GM18873 (cell line): Measurements from ENCODE around the gene DUSP12.
"Not testable (repeated sequence)": the region's sequence is repeated elsewhere in the genome, so short reads cannot be mapped to it uniquely, and the experiment has no call there.

Experiments used
- ATAC-seq: cut with Tn5 transposase; IDR thresholded peaks from one replicate; pipeline ENCODE4 v1.9.1; 2021; ENCODE audit warnings: mild to moderate bottlenecking, moderate library complexity, moderate number of reproducible peaks; ENCODE audit not compliant: unreplicated experiment, low FRiP score

Gene DUSP12

DNA sequence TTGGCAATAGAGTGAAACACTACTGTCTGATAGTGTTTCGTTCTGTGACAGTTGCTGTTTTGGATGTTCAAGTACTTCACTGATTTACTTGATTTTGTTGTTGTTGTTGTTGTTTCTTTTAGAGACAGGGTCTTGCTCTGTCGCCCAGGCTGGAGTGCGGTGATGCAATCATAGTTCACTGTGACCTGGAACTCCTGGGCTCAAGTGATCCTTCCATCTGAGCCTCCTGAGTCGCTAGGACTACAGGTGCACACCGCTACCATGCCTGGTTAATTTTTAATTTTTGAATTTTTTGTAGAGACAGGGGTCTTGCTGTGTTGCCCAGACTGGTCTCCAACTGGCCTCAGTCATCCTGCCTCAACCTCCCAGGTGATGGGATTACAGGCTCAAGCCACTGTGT is 18.9 kb downstream of the DUSP12 start:
- ATAC-seq: no peak

GRCh38 chr1:161768986-161769672 is 19.5 kb downstream of the DUSP12 start:
- no peak for ATAC-seq

GRCh38 chr1:161769673-161770045 is 20.1 kb downstream of the DUSP12 start:
- ATAC-seq: not testable (repeated sequence)

- no peak for ATAC-seq
Measured at GRCh38 chr1:161770250-161770649, 20.7 kb downstream of the DUSP12 start.

- ATAC-seq: no peak
Measured at GRCh38 chr1:161771161-161771560, 21.6 kb downstream of the DUSP12 start.

- no peak for ATAC-seq
Measured at GRCh38 chr1:161771973-161772372, 22.4 kb downstream of the DUSP12 start.

GRCh38 chr1:161772397-161772796 is 22.8 kb downstream of the DUSP12 start:
- ATAC-seq: no peak

GRCh38 chr1:161773791-161774190 is 24.2 kb downstream of the DUSP12 start:
- ATAC-seq: no peak

GRCh38 chr1:161777261-161777660 is 27.7 kb downstream of the DUSP12 start:
- ATAC-seq: no peak

DNA sequence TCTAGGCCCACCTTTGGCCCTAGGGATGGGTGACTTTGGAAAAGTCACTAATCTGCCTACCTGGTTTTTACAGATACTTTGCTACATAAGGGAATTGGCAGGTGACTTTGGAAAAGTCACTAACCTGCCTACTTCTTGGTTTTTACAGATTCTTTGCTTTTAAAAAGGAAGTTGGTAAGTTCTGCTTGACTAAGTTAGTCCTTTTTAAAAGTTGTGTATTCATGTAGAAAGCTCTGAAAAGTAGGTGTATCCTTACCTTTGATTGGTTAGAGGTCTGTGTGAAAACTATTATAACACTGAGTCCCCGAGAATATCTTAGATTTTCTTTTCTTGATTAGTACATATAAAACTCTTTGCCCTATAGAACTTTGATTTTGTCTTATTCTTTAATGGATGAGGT is 28.9 kb downstream of the DUSP12 start:
- ATAC-seq: no peak

DNA sequence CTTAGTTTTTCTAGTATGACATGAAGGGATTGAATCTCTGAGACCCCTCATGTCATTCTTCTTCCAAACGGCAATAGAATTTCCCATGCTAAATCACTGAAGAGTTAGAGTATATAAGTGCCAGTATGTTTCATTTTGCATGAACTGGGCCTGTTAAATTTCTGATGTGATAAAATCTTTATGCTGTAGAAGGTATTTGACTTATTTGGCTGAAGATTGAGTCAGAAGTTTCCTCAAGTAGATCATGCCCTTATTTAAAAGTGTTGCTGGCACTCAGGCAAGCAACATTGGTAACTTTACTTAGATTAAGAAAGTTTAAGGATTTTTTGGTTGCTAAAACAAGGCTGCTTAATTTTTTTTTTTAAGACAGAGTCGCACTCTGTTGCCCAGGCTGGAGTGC is 29.8 kb downstream of the DUSP12 start:
- ATAC-seq: no peak

- no peak for ATAC-seq
Measured at GRCh38 chr1:161781995-161782394, 32.4 kb downstream of the DUSP12 start.

DNA sequence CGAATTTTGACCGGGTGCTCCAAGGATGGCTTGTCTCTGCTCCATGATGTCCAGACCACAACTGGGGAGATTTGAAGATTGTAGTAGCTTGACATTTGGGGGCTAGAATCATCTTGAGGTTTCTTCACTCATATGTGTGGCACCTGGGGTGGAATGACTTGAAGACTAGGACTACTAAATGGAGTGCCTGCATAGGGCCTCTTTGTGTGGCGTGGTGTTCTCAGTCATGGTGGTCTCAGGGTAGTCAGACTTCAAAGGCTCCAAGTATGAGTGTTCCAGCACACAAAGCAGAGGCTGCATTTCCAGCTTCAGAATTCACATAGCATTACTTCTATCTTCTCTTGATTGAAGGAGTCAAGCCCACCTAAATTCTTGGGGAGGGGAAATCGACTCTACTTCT is 33.3 kb downstream of the DUSP12 start:
- ATAC-seq: no peak

DNA sequence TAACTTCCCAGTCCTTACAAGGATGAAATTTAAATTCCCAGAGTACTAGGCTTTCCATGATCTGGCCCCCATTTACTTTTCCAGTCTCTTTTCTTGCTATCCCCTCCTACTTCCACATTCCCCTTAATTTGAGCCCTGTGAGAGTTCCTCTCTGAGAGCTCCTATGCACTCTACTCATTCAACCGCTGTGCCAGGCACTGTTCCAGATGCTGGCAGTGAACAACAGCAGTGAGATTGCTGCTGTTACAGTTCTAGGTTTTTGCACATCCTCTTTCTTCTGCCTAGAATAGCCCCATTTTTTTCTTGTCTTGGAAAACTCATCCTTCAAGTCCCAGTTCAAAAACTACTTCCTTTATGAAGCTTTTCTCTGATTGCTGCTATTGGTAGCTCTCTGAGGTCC is 35.4 kb downstream of the DUSP12 start:
- ATAC-seq: no peak

- no peak for ATAC-seq
Measured at GRCh38 chr1:161787355-161787754, 37.8 kb downstream of the DUSP12 start.

DNA sequence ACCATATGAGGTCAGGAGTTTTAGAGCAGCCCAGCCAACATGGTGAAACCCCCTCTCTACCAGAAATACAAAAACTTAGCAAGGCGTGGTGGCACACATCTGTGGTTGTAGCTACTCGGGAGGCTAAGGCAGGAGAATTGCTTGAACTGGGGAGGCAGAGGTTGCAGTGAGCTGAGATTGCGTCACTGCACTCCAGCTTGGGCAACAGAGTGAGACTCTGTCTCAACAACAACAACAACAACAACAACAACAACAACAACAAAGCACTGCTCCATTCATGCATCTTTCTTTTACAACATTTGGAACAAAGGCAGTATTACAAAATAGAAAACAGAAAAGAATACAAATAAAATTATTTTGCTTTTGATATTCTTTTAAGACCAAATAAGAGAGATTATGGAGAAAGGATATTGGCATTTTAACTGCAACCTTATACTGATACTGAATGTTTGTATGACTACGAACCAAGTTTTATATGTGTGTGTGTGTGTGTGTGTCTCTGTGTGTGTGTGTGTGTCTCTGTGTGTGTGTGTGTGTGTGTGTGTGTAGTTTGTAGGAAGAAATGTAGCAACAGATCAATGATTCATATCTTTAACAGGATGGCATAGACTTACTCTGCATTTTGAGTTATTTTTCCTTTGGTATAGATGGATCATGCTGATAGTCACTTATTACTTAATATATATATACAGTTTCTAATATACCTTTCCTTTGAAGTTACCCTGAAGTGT is 41.2 kb downstream of the DUSP12 start:
- ATAC-seq: no peak

- no peak for ATAC-seq
Measured at GRCh38 chr1:161791904-161792655, 42.5 kb downstream of the DUSP12 start.

GRCh38 chr1:161792740-161793139 is 43.2 kb downstream of the DUSP12 start:
- ATAC-seq: no peak

DNA sequence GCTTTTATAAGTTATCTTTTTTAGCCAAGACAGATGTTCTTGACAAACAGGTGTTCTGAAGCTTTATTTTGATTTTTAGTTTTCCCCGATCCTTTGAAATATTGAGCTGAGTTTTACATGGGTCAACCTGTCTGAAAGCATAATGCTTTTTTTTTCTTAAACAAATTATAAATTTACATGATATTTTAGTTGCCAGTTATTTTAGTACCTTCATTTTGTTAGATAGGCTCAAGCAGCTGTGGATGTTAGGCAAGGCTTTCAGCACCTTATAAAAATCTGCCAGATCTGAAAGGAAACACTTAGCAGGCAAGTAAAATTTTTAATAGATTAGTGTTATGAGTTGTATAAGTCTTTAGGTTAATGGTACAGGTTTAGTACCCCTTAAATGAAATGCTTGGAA is 50.2 kb downstream of the DUSP12 start:
- no peak for ATAC-seq

DNA sequence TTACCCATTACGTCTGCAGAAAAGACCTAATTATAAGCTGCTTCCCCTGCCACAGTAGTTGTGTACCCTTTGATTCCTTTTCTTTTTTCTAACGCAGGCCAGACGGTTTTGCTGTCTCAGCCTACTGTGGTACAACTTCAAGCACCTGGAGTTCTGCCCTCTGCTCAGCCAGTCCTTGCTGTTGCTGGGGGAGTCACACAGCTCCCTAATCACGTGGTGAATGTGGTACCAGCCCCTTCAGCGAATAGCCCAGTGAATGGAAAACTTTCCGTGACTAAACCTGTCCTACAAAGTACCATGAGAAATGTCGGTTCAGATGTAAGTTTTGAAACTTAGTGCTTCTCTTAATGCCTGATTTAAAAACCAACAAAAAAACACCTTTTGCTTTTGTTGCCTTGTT is 52.4 kb downstream of the DUSP12 start:
- ATAC-seq: no peak

DNA sequence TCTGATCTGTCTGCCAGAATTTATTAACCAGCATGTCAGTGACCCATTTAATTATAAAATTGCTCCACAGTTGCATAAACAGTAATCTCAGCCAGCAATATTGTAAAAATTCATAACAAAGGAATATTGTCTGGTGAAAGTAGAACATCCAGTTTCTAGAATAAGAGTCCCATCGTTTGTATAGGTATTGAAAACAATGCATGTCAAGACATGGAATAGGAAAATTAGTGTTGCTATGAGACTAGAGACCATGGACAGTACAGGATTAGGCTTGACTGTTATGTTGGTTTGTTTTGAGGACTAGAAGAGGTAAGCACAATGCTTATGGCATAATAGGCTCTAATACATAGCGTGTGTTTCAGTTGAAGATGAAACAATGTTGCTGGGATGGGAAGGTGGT is 53.6 kb downstream of the DUSP12 start:
- ATAC-seq: no peak
